ENCODE data around the gene RASSF6. TPM values are rescaled to one million over a fixed set of nuclear protein-coding genes. Genes with fewer than 3 reads are reported as not detected.
"Not testable (repeated sequence)": the region's sequence is repeated elsewhere in the genome, so short reads cannot be mapped to it uniquely, and the experiment has no call there.

The RASSF6 gene
- total RNA-seq, 1 donor from 2014 or later: not detected

DNA sequence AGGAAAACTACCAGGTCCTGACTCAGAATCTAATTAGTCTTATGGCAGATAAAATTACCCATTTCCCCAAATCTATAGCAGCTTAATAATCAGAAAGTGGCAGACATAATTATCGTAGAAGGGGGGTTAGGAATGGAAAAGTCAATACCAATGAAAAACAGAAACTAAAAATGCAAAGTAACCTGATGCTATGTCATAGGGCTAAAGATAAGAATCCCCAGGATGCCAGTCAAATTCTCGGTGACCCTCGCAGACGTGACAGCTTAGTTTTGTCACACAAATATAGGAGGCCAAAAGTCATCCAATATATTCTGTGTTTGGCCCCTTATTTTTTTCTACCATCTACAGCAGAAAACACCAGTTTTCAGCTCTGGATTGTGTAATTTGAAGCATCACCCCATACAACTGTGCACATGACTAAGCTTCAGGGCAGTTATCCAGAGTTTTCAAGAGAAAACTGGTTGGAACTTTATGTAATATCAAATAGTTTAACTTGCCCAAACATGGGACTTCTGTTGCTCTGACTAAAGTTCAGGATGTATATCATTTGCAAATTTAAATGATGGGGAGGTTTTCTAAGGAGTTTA is 30.9 kb downstream of the RASSF6 start:
- intact Hi-C loops (cut with DNase I): no loop called here
- DNase-seq (no peak), ATAC-seq (ENCODE audit: poor library complexity) (peak; percentile 46)

DNA sequence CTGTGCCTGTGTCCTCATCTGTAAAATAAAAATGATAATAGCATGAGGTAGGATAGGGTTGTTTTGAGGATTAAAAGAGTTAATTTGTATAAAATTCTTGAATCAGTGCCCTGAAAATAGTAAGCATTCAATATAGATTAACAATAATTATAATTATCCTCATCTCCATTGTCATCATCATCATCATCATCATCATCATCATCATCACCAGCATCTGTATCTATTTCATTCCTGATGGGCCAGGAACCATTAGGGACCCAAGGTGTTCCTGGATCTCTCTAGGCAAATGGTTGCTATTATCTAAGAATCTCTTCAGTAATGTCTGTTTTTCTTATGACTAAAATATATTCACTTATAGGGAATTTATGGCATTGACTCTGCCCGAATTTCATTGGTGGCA is 31.6 kb downstream of the RASSF6 start:
- intact Hi-C loops (cut with DNase I): no loop called here
- ATAC-seq (ENCODE audit: poor library complexity) (no peak), DNase-seq (no peak)

DNA sequence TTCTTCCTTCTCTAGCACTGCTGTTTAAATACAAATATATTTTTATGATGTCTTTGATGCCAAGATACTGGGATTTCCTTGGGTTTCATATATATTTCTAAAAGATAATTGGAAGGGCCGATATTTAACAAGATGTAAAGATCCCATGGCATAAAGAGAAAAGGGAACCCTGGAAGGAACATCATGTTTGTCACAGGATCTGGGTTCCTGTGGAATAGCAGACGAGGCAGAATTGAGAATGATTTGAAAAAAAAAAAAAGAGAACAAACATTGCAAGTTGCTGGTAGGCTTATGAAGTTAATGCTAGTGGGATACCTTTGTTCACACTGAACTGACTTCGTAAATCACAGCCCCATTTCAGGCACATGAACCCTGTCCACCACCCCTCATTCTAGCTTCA is 33.6 kb downstream of the RASSF6 start:
- no peak for ATAC-seq (ENCODE audit: poor library complexity)
- DNase-seq: no peak
- intact Hi-C loops (cut with DNase I): no loop called here

DNA sequence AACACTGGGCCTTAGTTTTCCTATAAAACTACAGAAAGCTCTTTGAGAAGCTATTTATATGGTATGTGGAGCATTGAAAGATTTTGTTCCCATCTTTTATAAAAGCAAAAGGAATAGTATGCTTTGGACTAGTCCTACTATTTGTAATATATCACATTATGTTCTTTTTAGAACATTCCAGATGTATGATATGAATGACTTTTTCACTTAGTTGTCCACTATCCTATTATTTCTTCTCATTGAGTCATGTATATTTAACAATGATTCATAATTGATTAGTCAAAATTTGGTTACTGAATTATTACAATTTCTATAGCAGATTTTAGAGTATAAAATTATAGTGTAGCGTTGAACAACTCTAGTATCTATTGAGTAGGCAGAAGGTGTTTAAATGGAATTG is 34.2 kb downstream of the RASSF6 start:
- DNase-seq (no peak), ATAC-seq (ENCODE audit: poor library complexity) (no peak)
- intact Hi-C loops (cut with DNase I): no loop called here

DNA sequence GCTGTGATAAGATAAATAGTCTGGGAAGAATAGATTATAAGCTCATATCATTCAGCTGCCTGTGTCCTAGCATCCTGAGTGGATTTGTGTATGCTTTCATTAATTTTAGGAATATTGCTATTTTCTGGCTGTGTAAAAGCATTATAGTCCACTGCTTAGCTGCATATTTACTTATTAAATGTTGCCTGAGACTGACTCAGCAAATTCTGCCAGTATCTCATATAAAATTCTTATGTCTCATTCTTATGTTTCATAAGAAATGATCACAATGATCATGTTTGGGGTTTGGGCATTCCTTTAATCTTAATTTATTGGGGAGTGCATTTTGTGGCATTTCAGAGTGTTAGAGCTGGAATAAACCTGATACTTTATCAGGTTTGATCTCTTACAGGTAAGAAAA is 34.9 kb downstream of the RASSF6 start:
- DNase-seq (no peak), ATAC-seq (ENCODE audit: poor library complexity) (no peak)
- intact Hi-C loops (cut with DNase I): no loop called here

DNA sequence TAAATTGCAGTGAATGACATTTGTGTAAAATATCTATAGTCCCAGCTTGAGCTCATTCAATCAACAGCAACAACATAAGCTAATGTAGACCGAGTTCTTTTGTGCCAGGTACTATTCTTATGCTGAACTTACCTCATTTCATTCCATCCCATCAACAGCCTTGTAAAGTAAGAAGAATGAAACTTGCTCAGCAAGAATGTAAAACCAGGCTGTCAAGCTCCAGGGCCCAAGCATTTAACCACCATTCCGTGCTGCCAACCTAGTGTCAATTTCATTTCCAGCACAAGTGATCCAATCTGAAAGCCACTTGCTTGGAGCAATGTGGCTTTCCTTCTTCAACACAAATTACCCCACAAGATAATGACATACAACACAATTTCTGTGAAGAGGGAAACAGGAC is 36.6 kb downstream of the RASSF6 start:
- DNase-seq (no peak), ATAC-seq (ENCODE audit: poor library complexity) (no peak)
- intact Hi-C loops (cut with DNase I): no loop called here

DNA sequence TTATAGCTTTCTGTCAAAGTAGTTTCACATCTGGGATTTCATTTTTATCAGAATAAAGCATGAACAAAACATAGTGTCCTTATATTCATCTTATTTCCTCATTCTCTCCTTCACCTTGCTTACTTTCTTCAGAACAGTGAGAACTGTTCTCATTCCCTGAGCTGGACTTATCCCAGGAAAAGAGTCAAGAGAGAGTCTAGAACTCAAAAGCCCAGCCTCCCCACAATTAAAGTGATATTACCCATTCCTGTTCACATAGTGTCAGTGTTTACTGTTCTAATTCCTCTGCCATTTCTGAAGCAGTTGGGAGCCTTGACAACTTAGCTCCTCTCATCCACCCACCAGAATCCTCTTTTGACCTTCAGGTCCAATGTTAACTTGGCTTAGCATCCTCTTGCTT is 42.9 kb downstream of the RASSF6 start:
- intact Hi-C loops (cut with DNase I): no loop called here
- ATAC-seq (ENCODE audit: poor library complexity): no peak
- no peak for DNase-seq

DNA sequence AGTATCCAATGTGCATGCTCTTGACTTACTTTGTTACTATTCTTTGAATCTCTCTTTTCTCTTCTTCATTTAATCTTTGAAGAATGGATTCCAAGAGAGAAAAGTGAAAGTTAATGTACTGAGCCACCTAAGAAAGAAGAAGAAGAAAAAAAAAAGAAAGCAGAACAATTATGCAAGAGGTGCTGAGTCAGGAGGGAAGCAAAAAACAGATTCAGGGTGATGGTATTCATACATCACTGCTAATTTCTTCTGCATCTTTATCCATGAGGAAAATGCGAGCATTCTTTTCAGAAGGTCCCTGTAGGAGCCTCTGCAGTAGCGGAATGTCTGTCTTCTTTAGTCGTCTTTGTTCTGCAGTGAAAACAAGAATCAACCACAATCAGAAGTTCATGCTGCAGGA is 43.9 kb downstream of the RASSF6 start:
- DNase-seq (no peak), ATAC-seq (ENCODE audit: poor library complexity) (no peak)
- intact Hi-C loops (cut with DNase I): no loop called here

DNA sequence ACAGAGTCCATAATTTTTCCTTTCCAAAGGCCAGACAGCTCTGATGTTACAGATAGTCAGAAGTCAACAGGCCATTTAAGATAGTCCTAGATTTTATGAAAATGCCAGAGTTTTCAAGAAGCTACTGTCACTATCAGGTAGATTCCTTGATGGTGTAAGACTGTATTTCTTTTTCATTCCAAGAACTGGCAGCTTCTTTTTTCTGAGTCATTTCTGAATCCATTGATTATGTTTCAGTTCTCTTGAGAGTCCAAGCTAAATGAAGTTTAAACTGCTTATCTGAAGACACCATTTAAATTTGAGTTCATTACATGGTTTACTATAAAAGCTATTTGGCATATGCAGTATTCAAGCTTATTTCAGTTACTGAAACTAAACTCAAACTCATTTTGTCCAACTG is 44.6 kb downstream of the RASSF6 start:
- ATAC-seq (ENCODE audit: poor library complexity): no peak
- no peak for DNase-seq
- intact Hi-C loops (cut with DNase I): no loop called here

DNA sequence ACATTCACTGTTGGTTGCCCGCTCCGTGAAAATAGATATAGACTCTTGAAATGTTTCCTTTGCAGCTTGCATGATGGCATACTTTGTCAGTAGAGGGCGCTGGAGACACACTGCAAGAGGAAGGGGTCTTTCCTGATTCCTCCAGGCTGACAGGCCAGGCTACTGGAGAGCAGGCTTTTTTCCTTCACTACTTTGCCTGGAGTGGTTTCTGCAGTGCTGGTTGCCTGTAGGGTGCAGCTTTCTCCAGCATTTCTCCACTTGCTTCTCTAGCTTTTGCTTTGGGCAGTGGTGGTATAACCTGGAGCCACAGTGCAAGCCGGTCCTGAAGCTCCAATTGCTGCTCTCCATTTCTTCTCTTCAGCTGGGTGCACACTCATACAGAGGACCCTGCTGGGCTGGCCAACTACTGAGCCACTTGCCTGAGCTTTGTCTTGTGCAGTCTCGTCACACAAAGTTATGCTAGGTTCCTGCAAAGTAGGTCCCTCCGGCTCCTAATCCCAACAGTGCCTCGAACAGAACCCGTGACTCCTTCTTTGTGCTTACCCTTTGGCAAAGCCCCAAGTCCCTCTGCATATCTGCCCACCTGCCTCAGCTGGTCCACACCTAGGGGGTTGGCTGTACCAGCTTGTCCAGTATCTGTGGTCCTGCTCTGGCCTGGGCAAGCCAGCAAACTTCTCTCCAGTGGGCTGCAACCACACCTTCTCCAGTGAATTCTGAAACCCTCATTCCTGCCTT is 46.3 kb downstream of the RASSF6 start:
- intact Hi-C loops (cut with DNase I): no loop called here
- ATAC-seq (ENCODE audit: poor library complexity): no peak
- DNase-seq: peak; percentile 31

DNA sequence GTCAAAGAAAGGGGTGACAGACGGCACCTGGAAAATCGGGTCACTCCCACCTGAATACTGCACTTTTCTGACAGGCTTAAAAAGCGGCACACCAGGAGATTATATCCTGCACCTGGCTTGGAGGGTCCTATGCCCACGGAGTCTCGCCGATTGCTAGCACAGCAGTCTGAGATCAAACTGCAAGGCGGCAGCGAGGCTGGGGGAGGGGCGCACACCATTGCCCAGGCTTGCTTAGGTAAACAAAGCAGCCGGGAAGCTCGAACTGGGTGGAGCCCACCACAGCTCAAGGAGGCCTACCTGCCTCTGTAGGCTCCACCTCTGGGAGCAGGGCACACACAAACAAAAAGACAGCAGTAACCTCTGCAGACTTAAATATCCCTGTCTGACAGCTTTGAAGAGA is 69.4 kb downstream of the RASSF6 start:
- DNase-seq; intact Hi-C loops (cut with DNase I); ATAC-seq (ENCODE audit: poor library complexity): not testable (repeated sequence)

DNA sequence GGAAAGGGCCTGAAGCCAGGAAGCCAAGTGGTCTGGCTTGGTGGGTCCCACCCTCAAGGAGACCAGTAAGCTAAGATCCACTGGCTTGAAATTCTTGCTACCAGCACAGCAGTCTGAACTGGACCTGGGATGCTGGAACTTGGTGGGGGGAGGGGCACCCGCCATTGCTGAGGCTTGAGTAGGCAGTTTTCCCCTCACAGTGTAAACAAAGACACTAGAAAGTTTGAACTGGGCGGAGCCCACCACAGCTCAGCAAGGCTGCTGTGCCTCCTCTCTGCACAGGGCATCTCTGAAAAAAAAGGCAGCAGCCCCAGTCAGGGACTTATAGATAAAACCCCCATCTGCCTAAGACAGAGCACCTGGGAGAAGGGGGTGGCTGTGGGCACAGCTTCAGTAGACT is 75.6 kb downstream of the RASSF6 start:
- DNase-seq (no peak), ATAC-seq (ENCODE audit: poor library complexity) (no peak)
- intact Hi-C loops (cut with DNase I): no loop called here

DNA sequence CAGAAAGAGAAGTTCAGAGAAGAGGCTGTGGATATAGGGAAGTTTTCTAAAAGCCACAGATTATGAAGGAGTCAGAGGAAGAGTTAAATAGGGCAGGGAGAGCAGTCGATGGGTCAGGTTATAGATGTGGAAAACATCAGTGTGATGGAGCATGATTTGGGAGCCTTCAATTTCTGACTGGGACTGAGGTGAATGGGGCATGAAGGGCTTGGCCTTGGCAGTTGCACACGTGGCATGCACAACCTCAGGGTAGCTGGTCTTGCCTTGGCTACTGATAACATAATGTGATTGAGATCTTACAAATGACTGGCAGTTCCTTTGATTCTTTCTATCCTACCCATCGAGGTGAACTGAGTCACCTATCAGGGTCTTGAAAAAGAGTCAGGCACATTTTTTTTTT is 79.0 kb downstream of the RASSF6 start:
- intact Hi-C loops (cut with DNase I): no loop called here
- DNase-seq: no peak
- no peak for ATAC-seq (ENCODE audit: poor library complexity)

DNA sequence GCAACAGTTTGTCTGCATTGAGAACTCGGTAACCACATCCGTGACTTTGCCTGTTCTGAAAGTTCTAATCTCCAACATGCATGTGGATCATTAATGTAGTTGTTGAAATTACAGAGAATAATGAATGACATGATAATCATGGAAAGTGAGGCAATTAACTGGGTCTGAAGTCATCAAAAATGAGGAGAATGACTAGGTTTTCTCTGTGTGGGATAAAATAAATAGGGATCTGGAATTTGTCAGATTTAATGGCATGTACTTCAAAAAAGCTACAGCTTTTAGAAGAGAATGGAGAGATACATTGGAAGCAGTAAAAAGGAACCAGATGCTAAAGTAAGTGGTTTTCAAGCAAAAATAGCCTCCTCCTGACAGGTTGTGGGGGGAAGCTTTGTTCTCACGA is 79.4 kb downstream of the RASSF6 start:
- intact Hi-C loops (cut with DNase I): no loop called here
- DNase-seq (no peak), ATAC-seq (ENCODE audit: poor library complexity) (no peak)

DNA sequence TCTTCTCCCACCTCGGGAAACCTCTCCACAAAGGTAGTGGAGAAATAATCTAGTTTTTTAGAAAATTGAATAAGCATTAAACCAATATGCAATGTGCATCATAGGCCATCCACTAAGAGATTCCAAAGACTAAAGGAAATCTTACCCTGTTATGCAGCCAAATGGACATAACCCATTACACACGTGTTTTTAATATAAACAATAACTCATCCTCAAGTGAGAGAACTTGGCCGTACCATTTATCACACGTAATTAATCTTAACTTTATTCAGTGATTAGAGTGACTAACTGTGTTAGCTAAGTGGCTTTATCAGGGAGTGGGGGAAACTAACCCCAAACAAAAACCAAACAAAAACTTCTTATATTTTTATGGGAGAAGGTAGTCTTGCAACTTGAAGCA is 80.8 kb downstream of the RASSF6 start:
- intact Hi-C loops (cut with DNase I): no loop called here
- DNase-seq: no peak
- ATAC-seq (ENCODE audit: poor library complexity): no peak

DNA sequence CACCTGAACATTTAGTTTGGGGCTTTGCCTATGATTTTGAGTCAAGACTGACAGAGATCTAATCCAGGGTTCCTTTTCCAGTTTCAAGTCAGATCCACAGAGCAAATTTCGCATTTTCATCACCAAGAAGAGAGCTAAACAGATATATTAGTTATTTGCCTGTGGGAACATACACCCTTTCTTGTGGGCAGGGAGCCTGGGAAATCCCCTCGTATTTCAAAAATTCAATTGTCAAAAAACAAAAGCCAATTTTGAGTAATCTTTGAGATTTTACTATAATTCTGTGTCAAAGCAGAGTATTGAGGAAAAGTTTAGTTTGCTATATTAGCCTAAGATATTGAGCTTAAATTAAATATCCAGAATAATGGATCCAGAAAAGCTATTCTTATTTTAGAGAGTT is 82.1 kb downstream of the RASSF6 start:
- no peak for DNase-seq
- no peak for ATAC-seq (ENCODE audit: poor library complexity)
- intact Hi-C loops (cut with DNase I): no loop called here

DNA sequence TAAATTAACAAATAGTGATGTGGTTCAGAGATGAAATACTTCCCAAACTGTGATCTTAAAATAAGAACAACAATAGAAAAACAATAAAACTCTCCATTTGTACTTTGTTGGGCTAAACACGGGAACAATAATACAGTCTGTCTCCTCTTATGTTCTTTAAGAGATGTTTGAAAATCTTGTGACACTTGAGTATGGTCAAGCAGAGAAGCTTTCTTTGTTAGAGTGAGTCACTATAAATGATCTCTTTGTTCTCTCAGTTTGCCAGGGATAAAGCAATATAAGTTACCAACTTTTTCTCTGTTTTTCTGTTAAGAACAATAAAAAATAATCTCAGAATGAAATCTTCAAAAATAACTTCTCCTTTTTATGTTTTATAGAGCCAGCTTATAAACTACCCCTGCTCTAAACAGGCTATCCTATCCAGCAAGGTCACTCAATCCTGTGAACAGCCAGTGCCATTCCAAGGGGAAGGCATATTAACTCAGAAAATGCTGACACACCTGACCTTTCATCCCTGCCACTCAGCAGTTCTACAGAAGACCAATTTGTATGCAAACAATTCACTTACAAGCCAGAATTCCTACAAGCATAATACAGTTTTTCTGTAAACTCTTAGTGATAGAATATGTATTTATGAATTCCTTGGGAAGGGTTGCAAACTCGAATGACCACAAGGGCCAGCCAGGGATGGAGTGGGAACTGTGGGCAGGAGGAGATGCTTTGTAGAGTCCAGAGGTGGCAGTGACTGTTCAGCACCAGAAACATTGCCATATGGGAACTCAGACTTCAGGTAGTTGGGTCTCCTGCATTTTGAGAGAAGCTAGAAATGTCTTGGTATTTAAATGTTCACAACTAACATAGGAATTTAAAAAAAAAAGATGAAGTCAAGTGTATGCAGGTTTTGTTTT is 86.5 kb downstream of the RASSF6 start:
- no peak for ATAC-seq (ENCODE audit: poor library complexity)
- no peak for DNase-seq

DNA sequence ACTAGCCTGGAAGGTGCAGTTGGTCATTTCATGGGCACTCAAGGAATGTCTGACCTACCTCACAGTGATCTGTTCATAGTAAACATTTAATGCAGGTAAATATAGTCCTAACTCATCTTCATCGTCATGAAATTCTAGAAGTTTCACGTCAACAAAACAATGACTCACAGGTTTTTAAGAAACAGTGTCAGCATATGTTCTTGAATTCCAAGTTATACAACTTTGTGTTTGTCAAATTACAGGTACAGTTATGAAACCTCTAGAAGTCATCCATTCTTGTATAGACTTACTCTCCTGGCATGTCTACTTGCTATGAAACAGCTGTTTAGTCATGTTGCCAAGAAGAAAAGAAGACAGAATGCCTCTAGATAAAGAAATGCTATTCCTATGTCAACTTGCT is 92.1 kb downstream of the RASSF6 start:
- intact Hi-C loops (cut with DNase I): no loop called here
- no peak for DNase-seq
- no peak for ATAC-seq (ENCODE audit: poor library complexity)

More for the DNA sequence above, 86.5 kb downstream of the RASSF6 start:
- intact Hi-C loops (cut with DNase I): no loop called here

DNA sequence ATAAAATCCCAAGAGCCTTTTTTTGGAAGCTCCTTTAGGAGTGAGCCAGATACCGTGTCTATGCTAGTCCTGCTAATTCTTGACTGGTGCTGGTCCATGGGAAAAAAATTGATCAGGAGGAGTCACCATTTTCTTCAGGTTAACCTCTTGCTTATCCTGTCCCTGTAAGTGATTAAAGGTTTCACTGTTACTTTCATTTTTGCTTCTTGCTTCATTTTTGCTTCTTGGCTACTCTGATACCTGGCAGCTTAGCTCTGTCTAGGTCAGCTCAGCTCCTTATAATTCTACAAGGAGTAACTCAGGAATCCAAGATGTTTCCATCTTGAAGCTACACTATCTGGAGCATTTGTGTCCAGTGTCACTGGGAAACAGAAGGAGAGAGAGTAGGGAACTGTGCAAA is 93.0 kb downstream of the RASSF6 start:
- intact Hi-C loops (cut with DNase I): no loop called here
- ATAC-seq (ENCODE audit: poor library complexity) (no peak), DNase-seq (no peak)

DNA sequence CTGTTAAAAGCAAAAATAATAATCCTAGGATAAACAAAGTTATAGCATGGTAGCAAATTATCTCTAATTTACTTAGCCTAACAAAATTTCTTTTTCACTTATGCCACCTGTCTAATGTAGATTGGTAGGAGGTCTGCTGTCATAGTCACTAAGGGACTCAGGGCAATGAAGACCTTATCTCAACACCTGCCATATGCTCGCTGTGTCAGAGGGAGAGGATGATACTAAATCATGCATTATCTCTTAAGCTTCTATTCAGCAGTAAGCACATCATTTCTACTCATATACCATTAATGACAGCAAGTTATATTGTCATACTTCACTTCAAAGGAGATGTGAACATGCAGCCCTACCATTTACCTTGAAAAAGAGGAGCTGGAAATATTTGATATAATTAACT is 94.6 kb downstream of the RASSF6 start:
- intact Hi-C loops (cut with DNase I): no loop called here
- ATAC-seq (ENCODE audit: poor library complexity) (no peak), DNase-seq (no peak)
